ENCODE data around the gene RGS13.

- no peak for TF ChIP-seq POLR2AphosphoS5 (IDR thresholded peaks at IDR 0.05)
- no peak for TF ChIP-seq POLR2A (IDR thresholded peaks at IDR 0.05; ENCODE audit: low read depth)
Observed at GRCh38 chr1:192698731-192699130, 62.8 kb downstream of the RGS13 start.
